H1 (cell line): ENCODE data around the gene HNRNPA3. TPM values are rescaled to one million over a fixed set of nuclear protein-coding genes. Genes with fewer than 3 reads are reported as not detected.

ENCODE experiments used
- ATF2 ChIP-seq: IDR thresholded peaks from 2 replicates; pipeline ENCODE4 v1.6.1; 2012; ENCODE audit warnings: low read length, inconsistent platforms
- CREB1 ChIP-seq: IDR thresholded peaks from 2 replicates; pipeline ENCODE4 v1.6.1; 2012; ENCODE audit warnings: inconsistent platforms
- EGR1 ChIP-seq: IDR thresholded peaks from 2 replicates; pipeline ENCODE4 v1.6.1; 2011; ENCODE audit warnings: low read depth, low read length, borderline replicate concordance
- FOSL1 ChIP-seq: IDR thresholded peaks from 2 replicates; pipeline ENCODE4 v1.6.1; 2011; ENCODE audit warnings: mild to moderate bottlenecking, low read depth, low read length, moderate library complexity; ENCODE audit not compliant: insufficient read depth
- GABPA ChIP-seq: IDR thresholded peaks from 2 replicates; pipeline ENCODE4 v1.6.1; 2011; ENCODE audit warnings: mild to moderate bottlenecking, low read length, moderate library complexity, borderline replicate concordance; ENCODE audit not compliant: insufficient read depth
- HDAC2 ChIP-seq, 2 experiments: fragments of 300-600 bp in 1 of 2; sonication (generic) in 1 of 2; IDR thresholded peaks; 2 replicates each; pipeline ENCODE4 v1.6.1; 2011 to 2012; ENCODE audit warnings: low read depth in 2 of 2, low read length in 2 of 2, mild to moderate bottlenecking in 2 of 2, moderate library complexity in 2 of 2, borderline replicate concordance in 1 of 2, inconsistent platforms in 1 of 2
- MAFK ChIP-seq: IDR thresholded peaks from 2 replicates; pipeline ENCODE4 v1.6.1; 2012; ENCODE audit warnings: low read depth, mild to moderate bottlenecking, improper control_type of control experiment, low read length
- RNF2 ChIP-seq: fragments of 200-900, 300-1000 bp; sonication (generic); IDR thresholded peaks from 2 replicates; pipeline ENCODE4 v1.7.1; 2016; ENCODE audit warnings: borderline replicate concordance, low read depth, mild to moderate bottlenecking, antibody characterized with exemption, low read length; ENCODE audit not compliant: poor library complexity, severe bottlenecking; ENCODE audit errors: missing control alignments
- TAF7 ChIP-seq: optimal IDR thresholded peaks from 2 replicates; pipeline ENCODE3; 2011; ENCODE audit warnings: low read depth, mild to moderate bottlenecking, inconsistent platforms, low read length, moderate library complexity, borderline replicate concordance
- ZNF274 ChIP-seq: IDR thresholded peaks from 2 replicates; pipeline ENCODE4 v1.7.0; 2012; ENCODE audit warnings: low read length, borderline replicate concordance; ENCODE audit errors: extremely low read depth
- polyA plus RNA-seq, 7 experiments: library from polyadenylated mRNA; depleted of rRNA in 3 of 7; stranded (reverse) in 5 of 7; unstranded in 2 of 7; fragments of >200 nt in 5 of 7; fragments of 200-250 nt in 2 of 7; gene quantifications; 1 replicate in 5 of 7; 2 replicates in 1 of 7; 4 replicates in 1 of 7; pipeline versions ENCODE4 v1.2.1 to v1.2.3, GENCODE V29; 2011 to 2013; ENCODE audit warnings: missing spikeins in 2 of 7, mixed read lengths in 2 of 7
- total RNA-seq: library from RNA; stranded (reverse); fragmentation: NEBNext Ultra II Directional; extraction: Animal tissue kit (Norgen Biotek cat#: 25700); gene quantifications from 2 replicates; pipeline ENCODE4 v1.2.1, GENCODE V29; 2021

HNRNPA3 gene
- total and polyA plus RNA-seq, 2 of the 8 experiments (the other 6 are each of a cell fraction or from before 2014, with no cell fraction given), result 66.1 to 408 TPM

GRCh38 chr2:177265824-177266817 lies 53.5 kb downstream of the HNRNPA3 start (continued):
- TF ChIP-seq RNF2 (no peak), TAF7 (no peak), GABPA (no peak), CREB1 (no peak), FOSL1 (no peak), MAFK (no peak), HDAC2 (IDR thresholded peaks at IDR 0.05; ENCODE audit: borderline replicate concordance in 1 of 2, low read depth in 2 of 2, low read length in 2 of 2) (no peak), ZNF274 (no peak), ATF2 (no peak), EGR1 (no peak)
